Right atrium auricular region (tissue), 2 donors: ENCODE results near the gene LRRC70. TPM values are rescaled to one million over a fixed set of nuclear protein-coding genes. Genes with fewer than 3 reads are reported as not detected.

Experiments used
- DNase-seq: peaks from one replicate; pipeline ENCODE4 v3.0.0-alpha.2; 2019; ENCODE audit warnings: low spot score
- H3K27ac ChIP-seq, 2 donors: fragments of 200-600 bp; sonication (generic); 1 replicate in 1 of 2; 2 replicates in 1 of 2; pipeline ENCODE4 v1.5.1; 2016 to 2019
- H3K27me3 ChIP-seq, 2 donors: fragments of 200-600 bp; sonication (generic); one replicate each; pipeline versions ENCODE4 v1.5.1 to v1.6.0; 2017 to 2019
- H3K36me3 ChIP-seq: fragments of 200-600 bp; sonication (generic); one replicate; pipeline ENCODE4 v1.5.1; 2016
- H3K4me1 ChIP-seq, 2 donors: fragments of 200-600 bp; sonication (generic); one replicate each; pipeline versions ENCODE4 v1.5.1 to v1.6.0; 2017 to 2019
- H3K4me3 ChIP-seq, 2 donors: fragments of 200-600 bp; sonication (generic); 1 replicate in 1 of 2; 2 replicates in 1 of 2; pipeline ENCODE4 v1.5.1; 2017 to 2019; ENCODE audit warnings: mild to moderate bottlenecking in 1 of 2, moderate library complexity in 1 of 2
- H3K9me3 ChIP-seq, 2 donors: fragments of 200-600 bp; sonication (generic); one replicate each; pipeline ENCODE4 v1.5.1; 2019
- CTCF ChIP-seq, 2 donors: fragments of 200-600 bp; sonication (generic); IDR thresholded peaks; one replicate each; pipeline ENCODE4 v1.5.1; 2019; ENCODE audit warnings: antibody characterized with exemption in 2 of 2
- total RNA-seq, 2 donors: library from RNA; depleted of rRNA; stranded (reverse); fragments of >200 nt; gene quantifications; one replicate each; pipeline ENCODE4 v1.1.0, GENCODE V29; 2016

Gene LRRC70
- total RNA-seq, 2 donors from 2014 or later = 1.9 to 2.1 TPM

GRCh38 chr5:62568143-62568542, 10.5 kb upstream of the LRRC70 start:
- Histone ChIP-seq H3K4me1 (no peaks in the 10 kb centered on the region), H3K4me3 (no peak overlapping the region), H3K36me3 (peaks cover 19% of the 10 kb centered on the region), H3K9me3 (peaks cover 0 to 14% of the 10 kb centered on the region in 2 donors), H3K27ac (no peak overlapping the region), H3K27me3 (no peaks in the 10 kb centered on the region)
- no peak for TF ChIP-seq CTCF (IDR thresholded peaks at IDR 0.05)
- no peak for DNase-seq

- no peak for DNase-seq
- H3K9me3 ChIP-seq = peaks cover 0 to 14% of the 10 kb centered on the region in 2 donors
- no peak overlapping the region for H3K4me3 ChIP-seq
- no peak overlapping the region for H3K27ac ChIP-seq
- no peaks in the 10 kb centered on the region for H3K27me3 ChIP-seq
- H3K4me1 ChIP-seq = no peaks in the 10 kb centered on the region
- H3K36me3 ChIP-seq = peaks cover 19% of the 10 kb centered on the region
- TF ChIP-seq CTCF (IDR thresholded peaks at IDR 0.05) = no peak
Observed at GRCh38 chr5:62568800-62569432, 9.7 kb upstream of the LRRC70 start.

- Histone ChIP-seq H3K36me3 (peaks cover 19% of the 10 kb centered on the region), H3K4me3 (no peak overlapping the region), H3K27ac (no peak overlapping the region), H3K27me3 (no peaks in the 10 kb centered on the region), H3K9me3 (peaks cover 0 to 14% of the 10 kb centered on the region in 2 donors), H3K4me1 (no peaks in the 10 kb centered on the region)
- TF ChIP-seq CTCF (IDR thresholded peaks at IDR 0.05) = no peak
- DNase-seq = no peak
Observed at GRCh38 chr5:62569470-62569869, 9.1 kb upstream of the LRRC70 start.

GRCh38 chr5:62572918-62573514, 5.6 kb upstream of the LRRC70 start:
- Histone ChIP-seq H3K9me3 (peaks cover 0 to 2% of the 10 kb centered on the region in 2 donors), H3K27me3 (no peaks in the 10 kb centered on the region), H3K4me3 (no peak overlapping the region), H3K36me3 (peaks cover 1% of the 10 kb centered on the region), H3K27ac (no peak overlapping the region), H3K4me1 (no peaks in the 10 kb centered on the region)
- DNase-seq = no peak
- no peak for TF ChIP-seq CTCF (IDR thresholded peaks at IDR 0.05)

- Histone ChIP-seq H3K27me3 (no peaks in the 10 kb centered on the region), H3K4me1 (no peaks in the 10 kb centered on the region), H3K36me3 (no peaks in the 10 kb centered on the region), H3K27ac (no peak overlapping the region), H3K4me3 (no peak overlapping the region), H3K9me3 (no peaks in the 10 kb centered on the region)
- TF ChIP-seq CTCF (IDR thresholded peaks at IDR 0.05) = no peak
- DNase-seq = no peak
Observed at GRCh38 chr5:62574599-62574998, 4.0 kb upstream of the LRRC70 start.

GRCh38 chr5:62575066-62575465, 3.6 kb upstream of the LRRC70 start:
- Histone ChIP-seq H3K27ac (no peak overlapping the region), H3K9me3 (no peaks in the 10 kb centered on the region), H3K27me3 (no peaks in the 10 kb centered on the region), H3K36me3 (no peaks in the 10 kb centered on the region), H3K4me1 (no peaks in the 10 kb centered on the region), H3K4me3 (no peak overlapping the region)
- no peak for TF ChIP-seq CTCF (IDR thresholded peaks at IDR 0.05)
- no peak for DNase-seq
